CD8-positive, alpha-beta memory T cell (primary cell): ENCODE data around the gene KRTAP1-4. TPM values are rescaled to one million over a fixed set of nuclear protein-coding genes. Genes with fewer than 3 reads are reported as not detected.
A peak's percentile ranks its signal among the peaks of the same experiment; 100 is the strongest.

Experiments used
- CTCF ChIA-PET: fragments of 350-600 bp; sonication (Branson Sonifier 250); formaldehyde crosslinking; loops from one replicate; lab custom pipeline; 2021; ENCODE audit warnings: antibody characterized with exemption; lab: Charles Lee
- POLR2A ChIA-PET: fragments of 350-600 bp; sonication (Branson Sonifier 250); formaldehyde crosslinking; loops from one replicate; lab custom pipeline; 2021; ENCODE audit warnings: antibody characterized with exemption; lab: Charles Lee
- DNase-seq, 5 donors: peaks; one replicate each; pipeline versions ENCODE4 v3.0.0 to v3.0.0-alpha.2; 2020 to 2022; ENCODE audit warnings: mixed read lengths in 1 of 5
- H3K27ac ChIP-seq: one replicate; pipeline ENCODE4 v1.7.0; 2013; ENCODE audit warnings: low read depth, mild to moderate bottlenecking, low read length, moderate library complexity
- H3K27me3 ChIP-seq: 2 replicates; pipeline ENCODE4 v1.7.0; 2013; ENCODE audit warnings: low read length, mild to moderate bottlenecking; ENCODE audit not compliant: insufficient read depth, poor library complexity, severe bottlenecking
- H3K36me3 ChIP-seq: 2 replicates; pipeline ENCODE4 v1.7.0; 2013; ENCODE audit warnings: mild to moderate bottlenecking, low read length, moderate library complexity; ENCODE audit not compliant: insufficient read depth
- H3K4me1 ChIP-seq: 2 replicates; pipeline ENCODE4 v1.7.0; 2013; ENCODE audit warnings: mild to moderate bottlenecking, low read length, moderate library complexity; ENCODE audit not compliant: insufficient read depth
- H3K4me3 ChIP-seq: 2 replicates; pipeline ENCODE4 v1.7.0; 2013; ENCODE audit warnings: mild to moderate bottlenecking, low read length
- H3K9me3 ChIP-seq: 2 replicates; pipeline ENCODE4 v1.7.0; 2013; ENCODE audit warnings: mild to moderate bottlenecking, low read length
- H3K27ac Mint-ChIP-seq, 8 donors: one replicate each; pipeline ENCODE4 v1.8.0; 2020 to 2021; ENCODE audit warnings: mixed read lengths in 8 of 8, mild to moderate bottlenecking in 6 of 8, inconsistent platforms in 3 of 8, moderate library complexity in 3 of 8
- H3K27me3 Mint-ChIP-seq, 2 donors: one replicate each; pipeline ENCODE4 v1.8.0; 2020 to 2021; ENCODE audit warnings: mixed read lengths in 2 of 2, mild to moderate bottlenecking in 1 of 2, moderate library complexity in 1 of 2
- H3K36me3 Mint-ChIP-seq, 3 donors: one replicate each; pipeline ENCODE4 v1.8.0; 2020 to 2021; ENCODE audit warnings: mixed read lengths in 3 of 3, inconsistent platforms in 1 of 3, mild to moderate bottlenecking in 1 of 3
- H3K4me1 Mint-ChIP-seq, 3 donors: one replicate each; pipeline ENCODE4 v1.8.0; 2020 to 2021; ENCODE audit warnings: mixed read lengths in 3 of 3, inconsistent platforms in 1 of 3, mild to moderate bottlenecking in 1 of 3
- H3K4me3 Mint-ChIP-seq, 7 donors: one replicate each; pipeline ENCODE4 v1.8.0; 2020 to 2021; ENCODE audit warnings: mixed read lengths in 7 of 7, mild to moderate bottlenecking in 6 of 7, moderate library complexity in 4 of 7, inconsistent platforms in 2 of 7
- H3K9me3 Mint-ChIP-seq, 5 donors: one replicate each; pipeline ENCODE4 v1.8.0; 2020 to 2022; ENCODE audit warnings: mixed read lengths in 5 of 5, mild to moderate bottlenecking in 3 of 5, moderate library complexity in 2 of 5, inconsistent platforms in 1 of 5
- polyA plus RNA-seq: library from polyadenylated mRNA; unstranded; fragments of 300-500 nt; fragmentation: Illumina TruSeq; gene quantifications from one replicate; pipeline ENCODE4 v1.2.3, GENCODE V29; 2021
- total RNA-seq, 2 experiments: library from RNA; stranded (reverse); gene quantifications; one replicate each; pipeline ENCODE4 v1.2.3, GENCODE V29; 2021

Gene KRTAP1-4
- total and polyA plus RNA-seq, 3 experiments from 2014 or later = not detected

- H3K36me3 ChIP-seq = no peaks in the 10 kb centered on the region
- no peak for DNase-seq
- Mint-ChIP-seq H3K27me3 (peaks cover 32 to 84% of the 10 kb centered on the region in 2 donors), H3K36me3 (no peaks in the 10 kb centered on the region), H3K4me1 (no peaks in the 10 kb centered on the region), H3K27ac (no peak overlapping the region), H3K9me3 (no peaks in the 10 kb centered on the region), H3K4me3 (no peak overlapping the region)
- peaks cover 5% of the 10 kb centered on the region for H3K27me3 ChIP-seq
- POLR2A ChIA-PET = no interaction called here
- H3K9me3 ChIP-seq = no peaks in the 10 kb centered on the region
- CTCF ChIA-PET = no interaction called here
- H3K27ac ChIP-seq = no peak overlapping the region
- no peaks in the 10 kb centered on the region for H3K4me1 ChIP-seq
- no peak overlapping the region for H3K4me3 ChIP-seq
Observed at GRCh38 chr17:40996829-40997228, 33.2 kb downstream of the KRTAP1-4 start.

GRCh38 chr17:40995116-40995515 is 34.9 kb downstream of the KRTAP1-4 start:
- ChIA-PET POLR2A (no interaction called here), CTCF (no interaction called here)
- Histone ChIP-seq H3K27me3 (peaks cover 5% of the 10 kb centered on the region), H3K9me3 (no peaks in the 10 kb centered on the region), H3K4me3 (no peak overlapping the region), H3K4me1 (no peaks in the 10 kb centered on the region), H3K27ac (no peak overlapping the region), H3K36me3 (no peaks in the 10 kb centered on the region)
- H3K27me3 Mint-ChIP-seq = peaks cover 26 to 82% of the 10 kb centered on the region in 2 donors
- no peak overlapping the region for H3K4me3 Mint-ChIP-seq
- no peak overlapping the region for H3K27ac Mint-ChIP-seq
- H3K36me3 Mint-ChIP-seq = no peaks in the 10 kb centered on the region
- H3K4me1 Mint-ChIP-seq = no peaks in the 10 kb centered on the region
- DNase-seq = no peak
- H3K9me3 Mint-ChIP-seq = no peaks in the 10 kb centered on the region

GRCh38 chr17:40993839-40994238 is 36.2 kb downstream of the KRTAP1-4 start, which contains the start of gene KRTAP3-3:
Gene KRTAP3-3, minus strand, starts transcription at chr17:40994164. Its CDS starts 67 bp downstream, at chr17:40994097.
- no peak within 1 kb of the TSS for H3K4me3 Mint-ChIP-seq
- no peak within 1 kb of the TSS for H3K27ac ChIP-seq
- DNase-seq = no peak
- H3K9me3 ChIP-seq = no peaks in the 10 kb centered on the region
- no peaks in the 10 kb centered on the region for H3K36me3 ChIP-seq
- no peaks in the 10 kb centered on the region for H3K4me1 ChIP-seq
- H3K36me3 Mint-ChIP-seq = no peaks in the 10 kb centered on the region
- no peak within 1 kb of the TSS for H3K4me3 ChIP-seq
- peaks cover 5% of the 10 kb centered on the region for H3K27me3 ChIP-seq
- CTCF ChIA-PET = no interaction called here
- POLR2A ChIA-PET = no interaction called here
- H3K27me3 Mint-ChIP-seq = peaks cover 20 to 75% of the 10 kb centered on the region in 2 donors
- no peaks in the 10 kb centered on the region for H3K4me1 Mint-ChIP-seq
- no peaks in the 10 kb centered on the region for H3K9me3 Mint-ChIP-seq
- no peak within 1 kb of the TSS for H3K27ac Mint-ChIP-seq

GRCh38 chr17:40993084-40993483 is 36.9 kb downstream of the KRTAP1-4 start:
- no peak overlapping the region for H3K27ac Mint-ChIP-seq
- H3K4me1 ChIP-seq = no peaks in the 10 kb centered on the region

GRCh38 chr17:40992666-40993065 is 37.3 kb downstream of the KRTAP1-4 start:
- H3K4me1 ChIP-seq = no peaks in the 10 kb centered on the region
- Mint-ChIP-seq H3K4me1 (no peaks in the 10 kb centered on the region), H3K27ac (no peak overlapping the region), H3K36me3 (no peaks in the 10 kb centered on the region), H3K4me3 (no peak overlapping the region), H3K27me3 (peaks cover 15 to 71% of the 10 kb centered on the region in 2 donors), H3K9me3 (no peaks in the 10 kb centered on the region)
- no peaks in the 10 kb centered on the region for H3K9me3 ChIP-seq
- H3K4me3 ChIP-seq = no peak overlapping the region
- CTCF ChIA-PET = no interaction called here
- H3K36me3 ChIP-seq = no peaks in the 10 kb centered on the region
- H3K27me3 ChIP-seq = peaks cover 4% of the 10 kb centered on the region
- POLR2A ChIA-PET = no interaction called here
- DNase-seq = no peak
- H3K27ac ChIP-seq = no peak overlapping the region

More at GRCh38 chr17:40993084-40993483, 36.9 kb downstream of the KRTAP1-4 start:
- no peaks in the 10 kb centered on the region for H3K4me1 Mint-ChIP-seq
- no peaks in the 10 kb centered on the region for H3K9me3 Mint-ChIP-seq
- H3K36me3 Mint-ChIP-seq = no peaks in the 10 kb centered on the region
- DNase-seq = no peak
- POLR2A ChIA-PET = no interaction called here
- no peaks in the 10 kb centered on the region for H3K36me3 ChIP-seq
- H3K27me3 Mint-ChIP-seq = peaks cover 15 to 73% of the 10 kb centered on the region in 2 donors
- H3K27ac ChIP-seq = no peak overlapping the region
- peaks cover 5% of the 10 kb centered on the region for H3K27me3 ChIP-seq
- H3K4me3 ChIP-seq = no peak overlapping the region
- H3K9me3 ChIP-seq = no peaks in the 10 kb centered on the region
- H3K4me3 Mint-ChIP-seq = no peak overlapping the region
- CTCF ChIA-PET = no interaction called here

GRCh38 chr17:40986920-40987319 is 43.1 kb downstream of the KRTAP1-4 start:
- POLR2A ChIA-PET = no interaction called here
- no peaks in the 10 kb centered on the region for H3K4me1 Mint-ChIP-seq
- H3K9me3 Mint-ChIP-seq = no peaks in the 10 kb centered on the region
- no peak for DNase-seq
- no peaks in the 10 kb centered on the region for H3K4me1 ChIP-seq
- H3K4me3 ChIP-seq = no peak overlapping the region
- no peak overlapping the region for H3K27ac Mint-ChIP-seq
- H3K36me3 ChIP-seq = no peaks in the 10 kb centered on the region
- H3K4me3 Mint-ChIP-seq = no peak overlapping the region
- H3K27me3 ChIP-seq = no peaks in the 10 kb centered on the region
- H3K36me3 Mint-ChIP-seq = no peaks in the 10 kb centered on the region
- CTCF ChIA-PET = no interaction called here
- peaks cover 5 to 57% of the 10 kb centered on the region in 2 donors for H3K27me3 Mint-ChIP-seq
- H3K27ac ChIP-seq = no peak overlapping the region
- no peaks in the 10 kb centered on the region for H3K9me3 ChIP-seq

GRCh38 chr17:40984226-40984625 is 45.8 kb downstream of the KRTAP1-4 start, which contains the start of gene KRT40:
Gene KRT40, minus strand, starts transcription at chr17:40984326. Its CDS starts 53 bp downstream, at chr17:40984273.
- H3K36me3 Mint-ChIP-seq = no peaks in the 10 kb centered on the region
- peak within 1 kb of the TSS in 1 of 8 donors; percentile 16 for H3K27ac Mint-ChIP-seq
- H3K27me3 Mint-ChIP-seq = peaks cover 6 to 55% of the 10 kb centered on the region in 2 donors
- Histone ChIP-seq H3K27ac (no peak within 1 kb of the TSS), H3K9me3 (no peaks in the 10 kb centered on the region), H3K27me3 (no peaks in the 10 kb centered on the region), H3K4me1 (no peaks in the 10 kb centered on the region), H3K4me3 (no peak within 1 kb of the TSS), H3K36me3 (no peaks in the 10 kb centered on the region)
- POLR2A ChIA-PET = no interaction called here
- H3K4me1 Mint-ChIP-seq = no peaks in the 10 kb centered on the region
- H3K9me3 Mint-ChIP-seq = no peaks in the 10 kb centered on the region
- CTCF ChIA-PET = no interaction called here
- no peak for DNase-seq
- no peak within 1 kb of the TSS for H3K4me3 Mint-ChIP-seq

GRCh38 chr17:40981115-40981514 is 48.9 kb downstream of the KRTAP1-4 start:
- Histone ChIP-seq H3K4me3 (no peak overlapping the region), H3K27ac (no peak overlapping the region), H3K9me3 (no peaks in the 10 kb centered on the region), H3K27me3 (no peaks in the 10 kb centered on the region), H3K36me3 (no peaks in the 10 kb centered on the region), H3K4me1 (no peaks in the 10 kb centered on the region)
- CTCF ChIA-PET = interaction anchor here (1.2 kb wide), 1 partner anchor 568 kb away, joined by 6 read pairs; no protein-coding TSS in a partner anchor
- Mint-ChIP-seq H3K27ac (no peak overlapping the region), H3K27me3 (peaks cover 18 to 55% of the 10 kb centered on the region in 2 donors), H3K4me3 (no peak overlapping the region), H3K36me3 (no peaks in the 10 kb centered on the region), H3K9me3 (no peaks in the 10 kb centered on the region), H3K4me1 (no peaks in the 10 kb centered on the region)
- DNase-seq = no peak
- POLR2A ChIA-PET = no interaction called here
